T-helper 17 cell (primary cell): ENCODE results near the gene PTTG2. TPM values are rescaled to one million over a fixed set of nuclear protein-coding genes. Genes with fewer than 3 reads are reported as not detected.

ENCODE experiments used
- ATAC-seq: fragments of 150-1000 bp; cut with Tn5 transposase; 2 replicates; pipeline ENCODE4 v1.10.0; 2021; ENCODE audit warnings: mild to moderate bottlenecking, moderate library complexity
- DNase-seq, 3 donors: peaks; one replicate each; pipeline versions ENCODE4 v3.0.0 to v3.0.0-alpha.2; 2020 to 2021
- H3K9me3 ChIP-seq: one replicate; pipeline ENCODE4 v1.7.0; 2013; ENCODE audit warnings: low read length, mild to moderate bottlenecking; ENCODE audit not compliant: control insufficient read depth, poor library complexity, severe bottlenecking
- H3K27ac Mint-ChIP-seq: one replicate; pipeline ENCODE4 v1.8.0; 2022; ENCODE audit warnings: mild to moderate bottlenecking, moderate library complexity, mixed read lengths
- H3K27me3 Mint-ChIP-seq: one replicate; pipeline ENCODE4 v1.8.0; 2022; ENCODE audit warnings: mixed read lengths
- H3K36me3 Mint-ChIP-seq: one replicate; pipeline ENCODE4 v1.8.0; 2022; ENCODE audit warnings: low read depth, mixed read lengths
- H3K4me1 Mint-ChIP-seq: one replicate; pipeline ENCODE4 v1.8.0; 2022; ENCODE audit warnings: mild to moderate bottlenecking, mixed read lengths
- H3K4me3 Mint-ChIP-seq: one replicate; pipeline ENCODE4 v1.8.0; 2022; ENCODE audit warnings: mild to moderate bottlenecking, moderate library complexity, mixed read lengths
- total RNA-seq, 4 donors: library from RNA in 2 of 4; stranded (reverse) in 2 of 4; gene quantifications; one replicate each; pipeline ENCODE4 v1.2.3 and lab custom pipeline; 2022 to 2026

Gene PTTG2
- total RNA-seq, 2 donors from 2014 or later: 1.5 TPM; not detected in 1

- no peaks in the 10 kb centered on the region for H3K27me3 Mint-ChIP-seq
- H3K27ac Mint-ChIP-seq: peak overlapping the region; percentile 3
- peaks cover 28% of the 10 kb centered on the region for H3K4me1 Mint-ChIP-seq
- peaks cover 5% of the 10 kb centered on the region for H3K36me3 Mint-ChIP-seq
- no peak overlapping the region for H3K4me3 Mint-ChIP-seq
- ATAC-seq (no peak), DNase-seq (no peak)
- no peaks in the 10 kb centered on the region for H3K9me3 ChIP-seq
Measured at GRCh38 chr4:37999000-37999716, 39.0 kb downstream of the PTTG2 start.

- H3K4me3 Mint-ChIP-seq: no peak overlapping the region
- H3K27ac Mint-ChIP-seq: no peak overlapping the region
- H3K9me3 ChIP-seq: no peaks in the 10 kb centered on the region
- DNase-seq (no peak), ATAC-seq (no peak)
- peaks cover 5% of the 10 kb centered on the region for H3K36me3 Mint-ChIP-seq
- peaks cover 25% of the 10 kb centered on the region for H3K4me1 Mint-ChIP-seq
- no peaks in the 10 kb centered on the region for H3K27me3 Mint-ChIP-seq
Measured at GRCh38 chr4:37999965-38000364, 39.8 kb downstream of the PTTG2 start.

- Mint-ChIP-seq H3K4me3 (no peak overlapping the region), H3K4me1 (peaks cover 27% of the 10 kb centered on the region), H3K36me3 (peaks cover 5% of the 10 kb centered on the region), H3K27ac (no peak overlapping the region), H3K27me3 (no peaks in the 10 kb centered on the region)
- DNase-seq: no peak
- no peak for ATAC-seq
- H3K9me3 ChIP-seq: no peaks in the 10 kb centered on the region
Measured at GRCh38 chr4:38001927-38002326, 41.7 kb downstream of the PTTG2 start.

- Mint-ChIP-seq H3K4me1 (peaks cover 29% of the 10 kb centered on the region), H3K27me3 (no peaks in the 10 kb centered on the region), H3K27ac (no peak overlapping the region), H3K36me3 (peaks cover 5% of the 10 kb centered on the region), H3K4me3 (no peak overlapping the region)
- DNase-seq: no peak
- no peaks in the 10 kb centered on the region for H3K9me3 ChIP-seq
- no peak for ATAC-seq
Measured at GRCh38 chr4:38002451-38003071, 42.4 kb downstream of the PTTG2 start.

GRCh38 chr4:38003102-38003501, 42.9 kb downstream of the PTTG2 start:
- ATAC-seq (no peak), DNase-seq (no peak)
- Mint-ChIP-seq H3K27ac (no peak overlapping the region), H3K27me3 (no peaks in the 10 kb centered on the region), H3K36me3 (peaks cover 3% of the 10 kb centered on the region), H3K4me3 (no peak overlapping the region), H3K4me1 (peaks cover 26% of the 10 kb centered on the region)
- no peaks in the 10 kb centered on the region for H3K9me3 ChIP-seq

GRCh38 chr4:38003628-38004027, 43.4 kb downstream of the PTTG2 start:
- ATAC-seq (no peak), DNase-seq (no peak)
- H3K4me1 Mint-ChIP-seq: peaks cover 25% of the 10 kb centered on the region
- no peak overlapping the region for H3K4me3 Mint-ChIP-seq
- no peaks in the 10 kb centered on the region for H3K36me3 Mint-ChIP-seq
- no peaks in the 10 kb centered on the region for H3K9me3 ChIP-seq
- no peaks in the 10 kb centered on the region for H3K27me3 Mint-ChIP-seq
- no peak overlapping the region for H3K27ac Mint-ChIP-seq

GRCh38 chr4:38004062-38004461, 43.9 kb downstream of the PTTG2 start:
- Mint-ChIP-seq H3K4me3 (no peak overlapping the region), H3K36me3 (no peaks in the 10 kb centered on the region), H3K27me3 (no peaks in the 10 kb centered on the region), H3K27ac (no peak overlapping the region), H3K4me1 (peaks cover 20% of the 10 kb centered on the region)
- no peaks in the 10 kb centered on the region for H3K9me3 ChIP-seq
- DNase-seq (no peak), ATAC-seq (no peak)

GRCh38 chr4:38004887-38005286, 44.7 kb downstream of the PTTG2 start:
- peaks cover 20% of the 10 kb centered on the region for H3K4me1 Mint-ChIP-seq
- no peak overlapping the region for H3K4me3 Mint-ChIP-seq
- H3K27me3 Mint-ChIP-seq: no peaks in the 10 kb centered on the region
- DNase-seq (no peak), ATAC-seq (no peak)
- no peaks in the 10 kb centered on the region for H3K9me3 ChIP-seq
- H3K36me3 Mint-ChIP-seq: no peaks in the 10 kb centered on the region
- peak overlapping the region; percentile 60 for H3K27ac Mint-ChIP-seq

- H3K9me3 ChIP-seq: no peaks in the 10 kb centered on the region
- no peak overlapping the region for H3K27ac Mint-ChIP-seq
- H3K4me3 Mint-ChIP-seq: no peak overlapping the region
- ATAC-seq: no peak
- H3K27me3 Mint-ChIP-seq: no peaks in the 10 kb centered on the region
- H3K36me3 Mint-ChIP-seq: no peaks in the 10 kb centered on the region
- no peak for DNase-seq
- peaks cover 26% of the 10 kb centered on the region for H3K4me1 Mint-ChIP-seq
Measured at GRCh38 chr4:38005637-38006036, 45.4 kb downstream of the PTTG2 start.

GRCh38 chr4:38007645-38008044, 47.4 kb downstream of the PTTG2 start:
- Mint-ChIP-seq H3K4me3 (no peak overlapping the region), H3K4me1 (peaks cover 29% of the 10 kb centered on the region), H3K27ac (no peak overlapping the region), H3K27me3 (no peaks in the 10 kb centered on the region), H3K36me3 (no peaks in the 10 kb centered on the region)
- no peaks in the 10 kb centered on the region for H3K9me3 ChIP-seq
- DNase-seq: no peak
- no peak for ATAC-seq

- Mint-ChIP-seq H3K36me3 (no peaks in the 10 kb centered on the region), H3K4me3 (no peak overlapping the region), H3K27me3 (no peaks in the 10 kb centered on the region), H3K4me1 (peaks cover 25% of the 10 kb centered on the region), H3K27ac (peak overlapping the region; percentile 24)
- no peak for DNase-seq
- no peaks in the 10 kb centered on the region for H3K9me3 ChIP-seq
- no peak for ATAC-seq
Measured at GRCh38 chr4:38008571-38009021, 48.4 kb downstream of the PTTG2 start.

GRCh38 chr4:38009421-38009820, 49.2 kb downstream of the PTTG2 start:
- H3K36me3 Mint-ChIP-seq: no peaks in the 10 kb centered on the region
- H3K4me3 Mint-ChIP-seq: no peak overlapping the region
- DNase-seq (no peak), ATAC-seq (no peak)
- no peaks in the 10 kb centered on the region for H3K27me3 Mint-ChIP-seq
- no peak overlapping the region for H3K27ac Mint-ChIP-seq
- no peaks in the 10 kb centered on the region for H3K9me3 ChIP-seq
- H3K4me1 Mint-ChIP-seq: peaks cover 25% of the 10 kb centered on the region

GRCh38 chr4:38009949-38010348, 49.8 kb downstream of the PTTG2 start:
- Mint-ChIP-seq H3K4me3 (no peak overlapping the region), H3K27ac (no peak overlapping the region), H3K36me3 (no peaks in the 10 kb centered on the region), H3K27me3 (no peaks in the 10 kb centered on the region), H3K4me1 (peaks cover 20% of the 10 kb centered on the region)
- no peak for DNase-seq
- no peak for ATAC-seq
- H3K9me3 ChIP-seq: no peaks in the 10 kb centered on the region
